Kidney (tissue), 14 donors: ENCODE data around the gene LHFPL3. TPM values are rescaled to one million over a fixed set of nuclear protein-coding genes. Genes with fewer than 3 reads are reported as not detected.

Source experiments
- DNase-seq, 5 donors: peaks; one replicate each; pipeline ENCODE4 v3.0.0-alpha.2; 2013 to 2020
- FAIRE-seq: peaks from 2 replicates; lab custom pipeline; 2012; peaks lifted over from hg19 to GRCh38; lab: Jason Lieb, UNC
- H3K27ac ChIP-seq, 2 donors: one replicate each; pipeline ENCODE4 v1.7.0; 2013; ENCODE audit warnings: low read depth in 2 of 2, low read length in 2 of 2, inconsistent platforms in 1 of 2
- H3K27me3 ChIP-seq: one replicate; pipeline ENCODE4 v1.7.1; 2013; ENCODE audit warnings: low read length, inconsistent platforms; ENCODE audit not compliant: control insufficient read depth, insufficient read depth
- H3K36me3 ChIP-seq, 3 donors: one replicate each; pipeline versions ENCODE4 v1.7.0 to v1.7.1; 2013; ENCODE audit warnings: low read length in 3 of 3, control low read depth in 1 of 3, inconsistent platforms in 1 of 3; ENCODE audit not compliant: insufficient read depth in 3 of 3, control insufficient read depth in 2 of 3
- H3K4me1 ChIP-seq, 3 donors: one replicate each; pipeline versions ENCODE4 v1.7.0 to v1.7.1; 2013; ENCODE audit warnings: low read length in 3 of 3, inconsistent platforms in 1 of 3, low read depth in 1 of 3; ENCODE audit not compliant: control insufficient read depth in 2 of 3, insufficient read depth in 2 of 3
- H3K4me3 ChIP-seq, 3 donors: one replicate each; pipeline versions ENCODE4 v1.7.0 to v1.8.1; 2013; ENCODE audit warnings: low read length in 3 of 3, control low read depth in 1 of 3, inconsistent platforms in 1 of 3
- H3K9ac ChIP-seq, 3 donors: one replicate each; pipeline versions ENCODE4 v1.7.0 to v1.7.1; 2013; ENCODE audit warnings: low read length in 3 of 3, control low read depth in 1 of 3, inconsistent platforms in 1 of 3
- H3K9me3 ChIP-seq, 3 donors: one replicate each; pipeline versions ENCODE4 v1.7.0 to v1.7.1; 2013; ENCODE audit warnings: low read length in 3 of 3, control low read depth in 1 of 3, inconsistent platforms in 1 of 3; ENCODE audit not compliant: control insufficient read depth in 2 of 3, insufficient read depth in 1 of 3
- CTCF ChIP-seq: IDR thresholded peaks from 3 replicates; pipeline ENCODE4 v1.5.1; 2012; ENCODE audit warnings: mild to moderate bottlenecking, moderate library complexity, borderline replicate concordance; ENCODE audit not compliant: insufficient read depth; ENCODE audit errors: extremely low read depth
- intact Hi-C: fragments of 100-400 bp; cut with DNase I; formaldehyde crosslinking; loops from one replicate; pipeline ENCODE4 v1.11.1; 2022
- polyA plus RNA-seq: library from polyadenylated mRNA; stranded (reverse); fragments of 350-450 nt; fragmentation: Illumina TruSeq; extraction: RNeasy Lipid Tissue Mini Kit (QIAGEN cat#74804); gene quantifications from one replicate; pipeline ENCODE4 v1.2.3, GENCODE V29; 2014; ENCODE audit warnings: low read depth, low replicate concordance; ENCODE audit not compliant: insufficient read depth
- total RNA-seq: library from RNA; stranded (reverse); fragmentation: NEBNext Ultra II Directional; extraction: Animal tissue kit (Norgen Biotek cat#: 25700); gene quantifications from one replicate; pipeline ENCODE4 v1.2.1, GENCODE V29; 2021
- donor health status: control.
- donor health status: control.
- donor health status: control.
- donor health status: control.
- donor health status: control.
- donor health status: DM: yes; HTN: yes; CAD: no.
- donor health status: Normal renal cell carcinoma (clear cell type).

LHFPL3 gene
- total and polyA plus RNA-seq, 2 donors from 2014 or later: not detected

GRCh38 chr7:104386943-104387342, 58.5 kb downstream of the LHFPL3 start:
- intact Hi-C loops: no loop called here
- no peak for TF ChIP-seq CTCF
- Histone ChIP-seq H3K4me3 (no peak overlapping the region), H3K9me3 (no peaks in the 10 kb centered on the region), H3K9ac (no peak overlapping the region), H3K27me3 (no peaks in the 10 kb centered on the region), H3K36me3 (no peaks in the 10 kb centered on the region), H3K27ac (no peak overlapping the region), H3K4me1 (no peaks in the 10 kb centered on the region)
- no peak for FAIRE-seq
- DNase-seq: no peak

- Histone ChIP-seq H3K9me3 (no peaks in the 10 kb centered on the region), H3K27ac (no peak overlapping the region), H3K27me3 (no peaks in the 10 kb centered on the region), H3K36me3 (no peaks in the 10 kb centered on the region), H3K9ac (no peak overlapping the region), H3K4me3 (no peak overlapping the region), H3K4me1 (no peaks in the 10 kb centered on the region)
- FAIRE-seq (no peak), DNase-seq (no peak)
- no peak for TF ChIP-seq CTCF
- intact Hi-C loops: no loop called here
Measured at GRCh38 chr7:104388222-104388621, 59.8 kb downstream of the LHFPL3 start.

GRCh38 chr7:104395162-104395561, 66.8 kb downstream of the LHFPL3 start:
- Histone ChIP-seq H3K27me3 (no peaks in the 10 kb centered on the region), H3K4me3 (no peak overlapping the region), H3K27ac (no peak overlapping the region), H3K36me3 (no peaks in the 10 kb centered on the region), H3K9ac (no peak overlapping the region), H3K9me3 (no peaks in the 10 kb centered on the region), H3K4me1 (no peaks in the 10 kb centered on the region)
- intact Hi-C loops: no loop called here
- FAIRE-seq (no peak), DNase-seq (no peak)
- TF ChIP-seq CTCF: no peak

GRCh38 chr7:104397442-104397841, 69.0 kb downstream of the LHFPL3 start:
- H3K4me1 ChIP-seq: no peaks in the 10 kb centered on the region
- TF ChIP-seq CTCF: no peak
- H3K4me3 ChIP-seq: no peak overlapping the region
- intact Hi-C loops: no loop called here
- H3K27me3 ChIP-seq: no peaks in the 10 kb centered on the region
- peak in 2 of 5 donors; percentile 9 to 15 for DNase-seq
- H3K9ac ChIP-seq: no peak overlapping the region
- no peak overlapping the region for H3K27ac ChIP-seq
- no peaks in the 10 kb centered on the region for H3K36me3 ChIP-seq
- no peak for FAIRE-seq
- H3K9me3 ChIP-seq: no peaks in the 10 kb centered on the region
